Activated CD4-positive, alpha-beta T cell treated with anti-CD3 and anti-CD28 coated beads, Interleukin-2, amount 50 U/mL, for 1 hour (primary cell): Measurements from ENCODE around the gene OR4K5.
"Not testable (repeated sequence)": the region's sequence is repeated elsewhere in the genome, so short reads cannot be mapped to it uniquely, and the experiment has no call there.

Source experiments
- DNase-seq: peaks from one replicate; pipeline ENCODE4 v3.0.0-alpha.2; 2020

OR4K5 gene, protein sequence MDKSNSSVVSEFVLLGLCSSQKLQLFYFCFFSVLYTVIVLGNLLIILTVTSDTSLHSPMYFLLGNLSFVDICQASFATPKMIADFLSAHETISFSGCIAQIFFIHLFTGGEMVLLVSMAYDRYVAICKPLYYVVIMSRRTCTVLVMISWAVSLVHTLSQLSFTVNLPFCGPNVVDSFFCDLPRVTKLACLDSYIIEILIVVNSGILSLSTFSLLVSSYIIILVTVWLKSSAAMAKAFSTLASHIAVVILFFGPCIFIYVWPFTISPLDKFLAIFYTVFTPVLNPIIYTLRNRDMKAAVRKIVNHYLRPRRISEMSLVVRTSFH

DNA sequence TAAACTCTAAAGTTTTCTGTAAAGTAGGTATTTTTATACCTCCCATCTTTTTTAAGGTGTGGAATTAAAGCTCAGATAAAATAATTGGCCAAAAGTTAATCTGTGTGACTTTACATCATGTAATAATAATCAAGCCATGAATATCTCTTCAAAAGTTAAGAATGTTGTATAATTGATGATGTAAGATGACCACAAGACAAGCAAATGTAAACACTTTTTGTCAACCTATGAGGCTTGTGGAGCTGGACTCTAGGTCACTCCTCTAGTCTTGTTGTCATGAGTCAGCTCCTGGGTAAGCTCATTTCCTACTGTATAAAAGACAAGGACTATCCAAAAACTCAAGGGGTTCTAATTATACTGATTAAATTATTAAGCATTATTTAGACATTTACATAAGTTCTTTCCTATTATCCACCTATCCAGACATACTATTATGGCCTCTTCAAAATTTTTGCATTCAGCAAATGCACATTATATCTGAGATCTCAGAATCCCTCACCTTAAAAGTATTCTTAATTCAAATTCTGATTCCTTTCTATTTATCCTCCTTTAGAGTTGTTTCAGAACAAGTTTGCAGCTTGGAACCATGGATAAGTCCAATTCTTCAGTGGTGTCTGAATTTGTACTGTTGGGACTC, at the start of gene OR4K5:
Gene OR4K5, plus strand, starts transcription at position 587 of the 637 bp plus-strand sequence. Its CDS starts 0 bp downstream, at position 587.
- no peak for DNase-seq

DNA sequence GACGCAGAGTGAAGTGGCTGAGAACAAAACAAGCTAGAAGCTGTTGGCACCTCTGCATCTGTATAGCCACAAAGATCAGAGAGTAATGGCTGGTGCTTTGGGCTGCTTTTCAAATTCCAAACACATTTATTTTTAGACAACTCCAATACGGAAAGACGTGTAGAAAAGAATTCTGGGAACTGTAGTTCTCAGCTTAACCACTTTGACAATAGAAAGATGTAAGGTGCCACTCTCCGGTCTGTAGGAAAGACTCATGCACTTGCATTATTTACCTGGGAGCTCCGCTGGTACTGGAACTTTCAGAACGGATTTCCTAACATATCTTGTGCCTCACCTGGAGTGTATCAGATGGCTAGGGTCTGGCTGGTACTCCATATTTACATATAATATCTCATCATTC, 47.2 kb upstream of the OR4K5 start:
- no peak for DNase-seq

DNA sequence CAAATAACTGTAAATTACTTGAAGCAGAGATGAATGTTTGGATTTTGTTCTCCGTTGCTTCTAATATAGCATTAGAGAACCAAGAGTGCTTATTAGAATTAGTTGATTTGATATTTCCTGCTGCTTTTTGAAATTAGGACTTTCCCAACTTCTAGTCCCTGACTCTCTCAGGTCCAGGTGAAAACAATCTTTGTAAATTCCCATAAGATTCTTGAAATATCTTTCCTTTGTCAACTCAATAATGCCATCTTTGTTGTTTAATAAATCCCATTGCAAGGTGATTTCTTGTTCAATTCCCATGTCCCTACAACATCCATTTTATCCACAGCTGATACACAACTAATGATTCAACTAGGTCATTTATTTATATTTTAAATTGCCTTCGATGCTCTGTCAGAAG, 45.6 kb upstream of the OR4K5 start, which contains the start of gene OR4K2:
Gene OR4K2, plus strand, starts transcription at position 301 of the 400 bp plus-strand sequence. CDS start 1,126 bp downstream, outside the sequence.
- no peak for DNase-seq

DNA sequence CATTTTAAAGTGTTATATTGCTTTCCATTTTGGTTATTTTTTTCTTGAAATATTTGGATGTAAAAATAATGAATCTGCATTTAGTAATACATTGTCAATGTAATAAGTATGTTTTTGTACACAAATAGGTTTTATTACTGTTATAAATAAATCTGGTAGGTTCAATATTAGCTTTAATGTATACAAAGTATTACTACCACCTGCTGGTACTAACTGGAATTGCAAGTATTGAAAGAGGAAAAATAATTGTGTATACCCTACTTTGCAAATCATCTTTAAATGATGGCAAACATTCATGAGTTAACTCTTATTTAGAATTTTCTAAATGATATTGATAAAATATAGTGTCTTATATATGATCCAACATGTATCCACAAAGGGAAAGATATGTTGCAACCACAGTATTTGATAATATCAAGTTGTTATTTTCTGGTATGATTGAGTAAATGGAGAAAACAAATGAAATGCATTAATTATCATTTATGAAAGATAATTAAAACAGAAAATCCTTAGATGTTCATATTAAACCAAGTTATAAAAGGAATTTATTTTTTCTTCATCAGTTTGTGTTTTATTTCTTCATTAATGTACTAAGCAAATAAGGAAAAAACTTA, 42.3 kb upstream of the OR4K5 start:
- DNase-seq = no peak

DNA sequence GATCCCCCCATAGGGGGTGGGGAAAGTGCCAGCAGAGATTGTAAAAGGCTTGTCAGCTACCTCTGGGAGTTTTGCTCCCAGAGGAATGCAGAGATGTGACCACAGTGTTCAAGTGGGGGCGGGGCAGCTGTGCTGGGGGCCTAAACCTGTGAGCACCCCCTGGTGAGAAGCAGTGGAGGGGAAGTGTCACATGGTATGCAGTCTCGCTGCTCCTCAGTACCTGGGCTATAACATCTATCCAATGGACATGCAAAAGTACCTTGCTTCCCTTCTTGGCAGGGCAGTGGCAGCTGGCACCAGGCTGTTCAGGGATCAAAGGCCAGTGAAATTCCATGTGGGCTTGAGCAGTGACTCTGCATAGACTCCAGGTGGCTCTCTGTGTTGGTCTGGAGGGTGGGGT, 25.1 kb upstream of the OR4K5 start:
- no peak for DNase-seq

DNA sequence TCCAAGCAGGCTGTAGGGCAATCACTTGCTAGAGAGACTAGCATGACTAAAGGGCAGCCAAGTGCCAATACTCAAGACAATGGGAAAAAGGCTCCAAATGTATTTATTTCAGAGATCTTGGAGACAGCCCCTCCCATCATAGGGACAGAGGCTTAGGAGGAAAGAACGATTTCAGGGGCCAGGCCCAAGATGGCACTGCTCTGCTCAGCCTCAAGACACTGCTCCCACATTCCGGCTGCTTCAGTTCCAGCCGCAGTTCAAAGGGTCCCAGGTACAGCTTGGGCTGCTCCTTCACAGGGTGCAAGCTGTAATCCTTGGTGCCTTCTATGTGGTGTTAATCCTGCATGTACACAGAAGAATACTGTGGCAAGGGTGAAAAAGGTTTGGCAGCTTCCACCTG, 19.4 kb upstream of the OR4K5 start:
- no peak for DNase-seq

DNA sequence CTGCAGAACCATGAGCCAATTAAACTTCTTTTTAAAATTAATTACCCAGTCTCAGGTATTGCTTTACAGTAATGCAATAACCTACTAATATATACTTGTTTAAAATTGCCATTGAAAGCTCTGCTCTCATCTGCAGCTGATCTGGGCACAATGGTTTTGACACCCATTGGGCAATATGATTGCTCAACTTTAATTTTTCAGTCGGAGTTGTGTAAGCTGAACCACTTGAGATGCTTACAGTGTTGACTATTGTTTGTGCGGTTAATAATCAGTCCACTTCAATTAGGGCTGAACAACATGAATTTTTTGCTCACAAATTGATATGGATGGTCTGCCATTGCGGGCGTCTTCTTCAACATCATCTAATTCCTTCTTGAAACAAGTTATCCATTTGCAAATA, 18.0 kb upstream of the OR4K5 start:
- no peak for DNase-seq

DNA sequence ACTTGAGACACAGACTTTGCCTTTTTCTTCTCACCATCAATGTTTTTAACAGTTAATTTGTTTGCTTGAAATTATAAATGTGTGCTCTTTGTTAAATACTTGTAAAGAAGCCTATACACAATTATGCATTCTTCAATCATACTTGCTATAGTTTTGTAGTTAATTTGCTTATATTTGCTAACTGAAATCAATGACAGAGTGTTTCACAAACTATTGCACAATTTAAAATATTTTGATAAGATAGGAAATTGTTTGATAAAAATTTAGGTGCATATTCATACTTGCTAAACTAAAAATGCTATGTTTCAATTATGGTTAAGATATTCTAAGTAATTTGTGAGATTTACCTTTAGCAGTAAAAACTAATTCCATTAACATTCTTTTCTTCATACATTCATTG, 13.7 kb upstream of the OR4K5 start:
- no peak for DNase-seq

DNA sequence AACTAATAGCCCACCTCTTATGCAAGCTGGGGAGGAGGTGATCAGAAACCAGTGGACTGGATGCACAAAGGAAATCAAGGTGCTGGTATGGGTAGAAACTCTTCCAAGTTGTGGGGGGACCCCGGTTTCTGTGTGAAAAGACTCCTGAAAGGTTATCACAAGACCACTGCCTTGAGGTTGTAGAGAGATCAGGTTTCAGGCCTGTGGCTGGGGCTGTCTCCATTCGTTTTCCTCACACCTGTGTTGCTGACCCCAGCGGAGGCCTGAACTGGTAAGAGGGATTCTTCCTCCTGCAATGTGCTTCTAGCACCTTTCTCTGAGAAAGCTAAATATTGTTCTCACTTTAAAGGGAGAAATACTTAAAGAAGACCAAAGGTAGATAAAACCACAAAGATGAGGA, 9.3 kb upstream of the OR4K5 start:
- no peak for DNase-seq

DNA sequence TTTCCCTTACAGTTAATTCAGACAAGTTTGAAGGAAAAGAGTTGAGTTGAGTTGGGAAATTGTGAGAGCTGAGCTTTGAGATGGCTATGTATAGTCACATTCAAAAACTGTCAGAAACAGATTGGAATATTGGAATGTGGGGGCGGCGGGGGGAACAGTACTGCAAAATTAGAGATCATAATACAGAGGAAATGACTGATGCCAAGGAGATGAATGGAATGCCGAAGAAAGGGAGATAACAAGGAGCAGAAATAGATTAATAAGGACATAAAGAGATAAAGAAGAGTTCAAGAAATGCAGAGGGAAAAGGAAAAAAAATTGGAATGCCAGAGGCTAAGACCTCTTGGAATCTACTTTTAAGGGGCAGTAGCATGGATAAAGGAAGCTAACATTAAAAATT, 3.2 kb upstream of the OR4K5 start:
- no peak for DNase-seq

DNA sequence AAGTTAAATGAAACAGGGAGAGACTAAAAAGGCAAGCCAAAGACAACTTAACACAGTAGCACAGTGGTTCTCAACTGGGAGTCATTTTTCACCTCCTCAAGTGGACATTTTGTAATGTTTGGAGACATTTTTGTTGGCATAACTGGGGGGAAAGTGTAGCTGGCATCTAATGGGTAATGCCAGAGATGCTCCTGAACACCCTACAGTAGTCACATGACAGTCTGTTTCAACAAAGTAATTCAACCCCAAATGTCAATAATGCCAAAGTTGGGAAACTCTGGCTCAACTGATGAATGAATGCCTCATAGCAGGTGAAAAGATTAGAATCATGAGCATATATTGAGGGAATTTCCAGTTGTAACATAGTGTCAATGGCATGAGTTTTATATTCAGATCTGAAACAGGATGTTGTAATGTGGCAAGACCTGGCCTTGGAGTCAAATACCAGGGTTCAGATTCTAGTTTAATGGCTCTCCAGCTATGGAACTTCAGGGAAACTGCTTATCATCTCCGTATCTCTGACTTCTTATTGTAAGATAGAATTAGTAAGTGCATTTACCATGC, 2.4 kb upstream of the OR4K5 start:
- DNase-seq = no peak

DNA sequence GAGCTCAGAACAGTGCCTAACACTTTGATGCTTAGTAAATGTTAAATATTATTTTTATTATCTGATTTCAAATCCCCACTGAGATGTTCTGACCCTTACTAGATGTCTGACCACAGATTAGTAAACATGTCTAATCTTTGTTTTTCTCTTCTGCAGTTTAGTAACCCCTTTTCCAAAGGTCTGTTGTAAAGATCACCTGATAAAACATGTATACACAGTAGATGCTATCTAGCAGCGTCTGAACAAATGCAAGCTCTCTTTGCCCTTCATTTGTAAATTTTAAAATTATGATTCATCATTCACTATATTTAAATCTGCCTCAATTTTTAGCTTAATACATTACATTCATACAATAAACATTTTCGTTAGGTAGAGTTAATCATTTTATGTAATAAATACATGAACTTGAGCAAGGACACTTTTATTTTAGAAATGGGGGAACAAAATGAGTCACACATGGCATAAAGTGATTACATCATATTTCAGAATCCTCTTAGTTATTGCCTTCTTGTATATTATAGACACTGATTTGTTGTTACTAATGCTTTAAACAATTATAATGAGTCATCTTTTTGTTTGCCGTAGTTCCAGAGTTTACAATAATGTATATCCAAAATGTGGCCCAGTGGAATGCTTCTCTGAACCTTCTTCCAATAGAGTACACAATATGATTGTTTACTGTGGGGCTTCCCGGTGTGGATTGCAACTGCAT, 1.7 kb upstream of the OR4K5 start:
- DNase-seq = no peak

DNA sequence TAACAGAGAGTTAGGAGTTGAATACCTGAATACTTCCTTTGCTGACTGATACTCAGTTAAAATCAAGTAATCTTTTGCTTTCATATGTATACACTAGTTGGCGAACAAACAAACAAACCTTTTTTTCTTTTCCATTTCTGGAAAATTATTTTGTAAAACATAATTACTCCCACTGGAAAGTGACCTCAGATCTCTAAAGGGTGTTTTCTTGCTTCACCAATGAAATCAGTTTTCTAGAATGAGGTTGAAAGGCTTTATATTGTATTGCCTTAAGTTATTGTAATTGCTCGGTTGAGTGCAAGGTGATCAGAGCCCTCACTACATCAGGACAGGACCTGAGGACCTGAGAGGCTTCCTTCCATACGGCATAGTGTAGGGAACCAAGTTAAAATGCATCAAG, 10.2 kb downstream of the OR4K5 start, which contains the start of gene OR4K1:
Gene OR4K1, plus strand, starts transcription at position 301 of the 400 bp plus-strand sequence. CDS start 4,750 bp downstream, outside the sequence.
- DNase-seq = no peak

DNA sequence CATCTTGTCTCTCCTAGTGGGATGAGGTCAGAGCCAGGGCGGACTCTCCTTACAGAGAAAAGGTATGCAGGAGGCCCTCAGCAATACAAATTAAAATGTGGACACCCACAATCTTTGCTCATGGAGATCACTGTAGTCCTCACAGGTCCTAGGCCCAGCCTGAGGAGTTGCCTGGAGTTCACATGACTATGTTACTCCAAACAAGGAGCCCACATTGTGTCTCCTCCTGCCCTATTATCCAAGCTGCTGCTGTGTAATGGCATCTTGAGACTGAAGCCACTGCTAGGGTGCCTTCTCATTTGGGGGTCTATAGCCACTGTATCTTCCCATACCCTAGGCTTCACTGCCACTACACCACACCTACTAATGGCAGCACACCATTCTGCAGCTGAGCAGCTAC, 21.3 kb downstream of the OR4K5 start:
- no peak for DNase-seq

DNA sequence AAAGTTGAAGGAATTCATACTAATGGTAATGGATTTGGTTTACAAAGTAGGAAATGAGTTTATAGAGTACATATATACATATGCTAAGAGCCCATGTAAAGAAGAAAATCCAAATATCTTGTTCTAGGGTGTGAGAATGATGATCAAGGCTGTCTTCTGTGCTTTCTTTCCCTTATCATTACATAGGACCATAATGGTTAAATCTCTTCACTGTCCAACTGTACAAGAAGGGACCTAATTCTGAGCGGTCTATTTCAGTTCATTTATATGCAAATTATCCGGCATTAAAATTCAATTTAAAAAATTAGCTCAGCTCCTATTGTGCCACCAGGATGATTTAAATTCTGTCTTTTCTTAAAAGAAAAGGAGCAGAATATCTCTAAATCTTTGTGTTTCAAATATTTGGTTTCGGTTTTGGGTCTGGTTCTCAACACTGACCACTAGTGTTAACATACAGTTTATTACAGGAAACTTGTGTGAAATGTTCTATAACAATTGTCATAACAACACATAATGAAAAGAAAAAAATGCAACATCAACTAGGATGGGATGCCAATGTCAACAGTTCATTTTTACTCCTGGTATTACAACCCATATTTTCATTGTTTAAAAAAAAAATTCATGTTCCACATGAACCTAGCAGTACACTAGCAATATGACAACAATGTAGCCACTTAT, 27.1 kb downstream of the OR4K5 start:
- no peak for DNase-seq

DNA sequence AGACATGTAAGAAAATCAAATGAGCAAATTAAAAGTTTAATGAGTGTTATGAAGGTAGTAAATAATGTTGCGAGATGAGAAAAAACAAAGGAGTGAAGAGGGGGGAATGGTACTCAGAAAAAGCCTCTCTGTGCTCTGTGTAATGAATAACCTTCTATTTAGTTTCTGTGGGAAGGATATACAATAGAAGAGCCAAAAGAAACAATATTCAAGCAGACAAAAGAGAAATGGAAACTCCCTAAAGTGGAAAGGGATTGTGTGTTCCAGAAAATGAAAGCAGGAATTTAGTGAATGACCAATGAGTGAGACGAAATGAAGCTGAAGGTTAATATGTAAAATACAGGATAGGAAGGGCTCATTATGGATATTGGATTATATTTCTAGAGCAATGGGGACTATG, 28.8 kb downstream of the OR4K5 start:
- no peak for DNase-seq

DNA sequence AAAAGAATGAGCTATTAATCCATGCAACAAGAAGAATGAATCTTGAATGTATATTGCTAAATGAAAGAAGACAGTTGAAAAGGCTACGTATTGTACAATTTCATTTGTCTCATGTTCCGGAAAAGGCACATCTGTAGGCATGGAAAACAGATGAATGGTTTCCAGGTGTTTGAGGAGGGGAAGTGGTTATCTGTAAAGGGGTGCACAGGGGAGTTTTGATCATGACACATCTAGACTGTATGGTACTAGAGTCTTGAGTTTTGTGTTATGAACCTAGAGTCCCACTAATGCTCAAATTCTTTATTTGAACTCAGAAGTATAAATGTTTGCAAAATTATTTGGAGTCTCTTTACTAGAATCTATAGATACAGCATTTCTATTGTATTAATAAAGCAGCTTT, 49.3 kb downstream of the OR4K5 start:
- DNase-seq = not testable (repeated sequence)
